Upper lobe of left lung (tissue), 4 donors: Measurements from ENCODE around the gene SYNJ2.

Experiments
- EP300 ChIP-seq, 4 donors: sonication (generic); formaldehyde crosslinking; IDR thresholded peaks; one replicate each; pipeline ENCODE4 v1.5.1; 2017; ENCODE audit warnings: antibody characterized with exemption in 4 of 4, control low read depth in 2 of 4
- POLR2A ChIP-seq, 4 donors: fragments of 450-650 bp; IDR thresholded peaks; one replicate each; pipeline ENCODE4 v1.5.1; 2016 to 2017; ENCODE audit warnings: antibody characterized with exemption in 4 of 4, mild to moderate bottlenecking in 2 of 4
- POLR2AphosphoS5 ChIP-seq, 2 donors: sonication (generic); formaldehyde crosslinking; IDR thresholded peaks; one replicate each; pipeline ENCODE4 v1.5.1; 2017; ENCODE audit warnings: antibody characterized with exemption in 2 of 2
- TF ChIP-seq, protein P1 (sequence below), 6 experiments: fragments of 450-650 bp in 4 of 6; fragments of 200-600 bp in 2 of 6; sonication (generic) in 2 of 6; IDR thresholded peaks; one replicate each; pipeline ENCODE4 v1.5.1; 2016 to 2019; ENCODE audit warnings: antibody characterized with exemption in 6 of 6

- TF ChIP-seq, protein P1, sequence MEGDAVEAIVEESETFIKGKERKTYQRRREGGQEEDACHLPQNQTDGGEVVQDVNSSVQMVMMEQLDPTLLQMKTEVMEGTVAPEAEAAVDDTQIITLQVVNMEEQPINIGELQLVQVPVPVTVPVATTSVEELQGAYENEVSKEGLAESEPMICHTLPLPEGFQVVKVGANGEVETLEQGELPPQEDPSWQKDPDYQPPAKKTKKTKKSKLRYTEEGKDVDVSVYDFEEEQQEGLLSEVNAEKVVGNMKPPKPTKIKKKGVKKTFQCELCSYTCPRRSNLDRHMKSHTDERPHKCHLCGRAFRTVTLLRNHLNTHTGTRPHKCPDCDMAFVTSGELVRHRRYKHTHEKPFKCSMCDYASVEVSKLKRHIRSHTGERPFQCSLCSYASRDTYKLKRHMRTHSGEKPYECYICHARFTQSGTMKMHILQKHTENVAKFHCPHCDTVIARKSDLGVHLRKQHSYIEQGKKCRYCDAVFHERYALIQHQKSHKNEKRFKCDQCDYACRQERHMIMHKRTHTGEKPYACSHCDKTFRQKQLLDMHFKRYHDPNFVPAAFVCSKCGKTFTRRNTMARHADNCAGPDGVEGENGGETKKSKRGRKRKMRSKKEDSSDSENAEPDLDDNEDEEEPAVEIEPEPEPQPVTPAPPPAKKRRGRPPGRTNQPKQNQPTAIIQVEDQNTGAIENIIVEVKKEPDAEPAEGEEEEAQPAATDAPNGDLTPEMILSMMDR (IDR thresholded peaks at IDR 0.05): no peak
- TF ChIP-seq POLR2A (IDR thresholded peaks at IDR 0.05): no peak
- TF ChIP-seq POLR2AphosphoS5 (IDR thresholded peaks at IDR 0.05): no peak
- TF ChIP-seq EP300 (IDR thresholded peaks at IDR 0.05): no peak
Observed at GRCh38 chr6:158028421-158028820, 46.8 kb downstream of the SYNJ2 start.
